ENCODE results near the gene HPF1.
"Not testable (repeated sequence)": the region's sequence is repeated elsewhere in the genome, so short reads cannot be mapped to it uniquely, and the experiment has no call there.

Gene HPF1

GRCh38 chr4:169744601-169745000 is 13.1 kb downstream of the HPF1 start:
- no peaks in the 10 kb centered on the region for H3K27me3 ChIP-seq (ENCODE audit: control insufficient read depth in 1 of 2, insufficient read depth in 1 of 2, low read length in 2 of 2)

GRCh38 chr4:169741569-169741968 is 16.2 kb downstream of the HPF1 start:
- peak overlapping the region in 1 of 2 experiments; percentile 59 for H3K23ac ChIP-seq (ENCODE audit: low read length in 2 of 2)
- H3K9ac ChIP-seq (ENCODE audit: low read length), result no peak overlapping the region
- H3K14ac ChIP-seq (ENCODE audit: low read length in 2 of 2), result no peak overlapping the region
- no peak overlapping the region for H3K4ac ChIP-seq (ENCODE audit: low read depth in 1 of 2, low read length in 2 of 2)
- H3K27ac ChIP-seq (ENCODE audit: low read length, poor library complexity, severe bottlenecking), result no peak overlapping the region
- WGBS, result no CpG with 5 or more reads among the region's 2 CpGs
- no peak overlapping the region for H2AK5ac ChIP-seq (ENCODE audit: low read length, severe bottlenecking)
- no peak overlapping the region for H4K8ac ChIP-seq (ENCODE audit: low read length)
- H2BK120ac ChIP-seq (ENCODE audit: low read depth, low read length), result no peak overlapping the region
- DNase-seq, result peak; percentile 14
- peaks cover 5 to 43% of the 10 kb centered on the region in 2 experiments for H3K36me3 ChIP-seq (ENCODE audit: control insufficient read depth in 1 of 2, insufficient read depth in 2 of 2, low read depth in 1 of 2, low read length in 2 of 2)
- no peak overlapping the region for H2AFZ ChIP-seq (ENCODE audit: low read depth, low read length)
- H3K18ac ChIP-seq (ENCODE audit: low read depth in 1 of 2, low read length in 2 of 2), result no peak overlapping the region
- no peak overlapping the region for H2BK15ac ChIP-seq (ENCODE audit: low read depth, poor library complexity, severe bottlenecking)
- no peak overlapping the region for H3K4me3 ChIP-seq (ENCODE audit: insufficient read depth in 1 of 2, low read depth in 1 of 2, low read length in 2 of 2)
- no peak overlapping the region for H2BK5ac ChIP-seq (ENCODE audit: low read depth, low read length, poor library complexity, severe bottlenecking)
- H3K4me1 ChIP-seq (ENCODE audit: control insufficient read depth, insufficient read depth, low read depth, low read length), result peaks cover 6% of the 10 kb centered on the region
- H3K27me3 ChIP-seq (ENCODE audit: control insufficient read depth in 1 of 2, insufficient read depth in 1 of 2, low read length in 2 of 2), result no peaks in the 10 kb centered on the region
- H3K9me3 ChIP-seq (ENCODE audit: control insufficient read depth, low read length), result no peaks in the 10 kb centered on the region
- H3K4me2 ChIP-seq (ENCODE audit: low read length, poor library complexity, severe bottlenecking), result no peak overlapping the region
- H3K79me1 ChIP-seq (replicated peaks; ENCODE audit: low read length, poor library complexity, severe bottlenecking), result peaks cover 9% of the 10 kb centered on the region
- no peak overlapping the region for H2BK12ac ChIP-seq (ENCODE audit: low read length in 2 of 2)
- no peak overlapping the region for H4K91ac ChIP-seq (ENCODE audit: low read length)

More at GRCh38 chr4:169744601-169745000, 13.1 kb downstream of the HPF1 start:
- no peak for DNase-seq
- Histone ChIP-seq H2BK12ac (ENCODE audit: low read length in 2 of 2) (no peak overlapping the region), H2BK120ac (ENCODE audit: low read depth, low read length) (no peak overlapping the region), H3K27ac (ENCODE audit: low read length, poor library complexity, severe bottlenecking) (no peak overlapping the region), H3K9ac (ENCODE audit: low read length) (no peak overlapping the region), H4K91ac (ENCODE audit: low read length) (no peak overlapping the region), H2AK5ac (ENCODE audit: low read length, severe bottlenecking) (no peak overlapping the region), H3K36me3 (ENCODE audit: control insufficient read depth in 1 of 2, insufficient read depth in 2 of 2, low read depth in 1 of 2, low read length in 2 of 2) (peaks cover 14 to 44% of the 10 kb centered on the region in 2 experiments), H3K4me3 (ENCODE audit: insufficient read depth in 1 of 2, low read depth in 1 of 2, low read length in 2 of 2) (no peak overlapping the region), H3K4ac (ENCODE audit: low read depth in 1 of 2, low read length in 2 of 2) (no peak overlapping the region), H3K23ac (ENCODE audit: low read length in 2 of 2) (no peak overlapping the region), H4K8ac (ENCODE audit: low read length) (no peak overlapping the region), H2BK5ac (ENCODE audit: low read depth, low read length, poor library complexity, severe bottlenecking) (no peak overlapping the region), H3K4me1 (ENCODE audit: control insufficient read depth, insufficient read depth, low read depth, low read length) (peaks cover 6% of the 10 kb centered on the region), H2BK15ac (ENCODE audit: low read depth, poor library complexity, severe bottlenecking) (no peak overlapping the region), H3K79me1 (replicated peaks; ENCODE audit: low read length, poor library complexity, severe bottlenecking) (peaks cover 13% of the 10 kb centered on the region), H3K14ac (ENCODE audit: low read length in 2 of 2) (no peak overlapping the region), H2AFZ (ENCODE audit: low read depth, low read length) (no peak overlapping the region), H3K4me2 (ENCODE audit: low read length, poor library complexity, severe bottlenecking) (no peak overlapping the region), H3K9me3 (ENCODE audit: control insufficient read depth, low read length) (no peaks in the 10 kb centered on the region), H3K18ac (ENCODE audit: low read depth in 1 of 2, low read length in 2 of 2) (no peak overlapping the region)
- WGBS, result no CpG with 5 or more reads among the region's 1 CpG

- H3K23ac ChIP-seq (ENCODE audit: low read length in 2 of 2); H4K91ac ChIP-seq (ENCODE audit: low read length); H3K9me3 ChIP-seq (ENCODE audit: control insufficient read depth, low read length): not testable (repeated sequence)
Measured at GRCh38 chr4:169738604-169739003, 19.1 kb downstream of the HPF1 start.

GRCh38 chr4:169730564-169730963 is 27.2 kb downstream of the HPF1 start:
- H3K4me1 ChIP-seq (ENCODE audit: control insufficient read depth, insufficient read depth, low read depth, low read length), result peaks cover 3% of the 10 kb centered on the region
- no peak overlapping the region for H2AK5ac ChIP-seq (ENCODE audit: low read length, severe bottlenecking)
- no peak overlapping the region for H2BK120ac ChIP-seq (ENCODE audit: low read depth, low read length)
- DNase-seq, result no peak
- H3K18ac ChIP-seq (ENCODE audit: low read depth in 1 of 2, low read length in 2 of 2), result no peak overlapping the region
- H3K4ac ChIP-seq (ENCODE audit: low read depth in 1 of 2, low read length in 2 of 2), result no peak overlapping the region
- H3K4me3 ChIP-seq (ENCODE audit: insufficient read depth in 1 of 2, low read depth in 1 of 2, low read length in 2 of 2), result no peak overlapping the region
- no peaks in the 10 kb centered on the region for H3K27me3 ChIP-seq (ENCODE audit: control insufficient read depth in 1 of 2, insufficient read depth in 1 of 2, low read length in 2 of 2)
- H2BK5ac ChIP-seq (ENCODE audit: low read depth, low read length, poor library complexity, severe bottlenecking), result no peak overlapping the region
- H4K91ac ChIP-seq (ENCODE audit: low read length), result no peak overlapping the region
- no peak overlapping the region for H4K8ac ChIP-seq (ENCODE audit: low read length)
- H3K9me3 ChIP-seq (ENCODE audit: control insufficient read depth, low read length), result no peaks in the 10 kb centered on the region
- H3K23ac ChIP-seq (ENCODE audit: low read length in 2 of 2), result no peak overlapping the region
- no peak overlapping the region for H3K4me2 ChIP-seq (ENCODE audit: low read length, poor library complexity, severe bottlenecking)
- H3K27ac ChIP-seq (ENCODE audit: low read length, poor library complexity, severe bottlenecking), result no peak overlapping the region
- H2BK12ac ChIP-seq (ENCODE audit: low read length in 2 of 2), result no peak overlapping the region
- H3K36me3 ChIP-seq (ENCODE audit: control insufficient read depth in 1 of 2, insufficient read depth in 2 of 2, low read depth in 1 of 2, low read length in 2 of 2), result peaks cover 5 to 55% of the 10 kb centered on the region in 2 experiments
- no peaks in the 10 kb centered on the region for H3K79me1 ChIP-seq (replicated peaks; ENCODE audit: low read length, poor library complexity, severe bottlenecking)
- H2BK15ac ChIP-seq (ENCODE audit: low read depth, poor library complexity, severe bottlenecking), result no peak overlapping the region
- no peak overlapping the region for H3K9ac ChIP-seq (ENCODE audit: low read length)
- H3K14ac ChIP-seq (ENCODE audit: low read length in 2 of 2), result no peak overlapping the region
- 98% methylated on average over 5 of the region's 5 CpGs for WGBS
- H2AFZ ChIP-seq (ENCODE audit: low read depth, low read length), result no peak overlapping the region

More at GRCh38 chr4:169738604-169739003, 19.1 kb downstream of the HPF1 start:
- H3K9ac ChIP-seq (ENCODE audit: low read length); H2AFZ ChIP-seq (ENCODE audit: low read depth, low read length); H3K27ac ChIP-seq (ENCODE audit: low read length, poor library complexity, severe bottlenecking); H3K79me1 ChIP-seq (replicated peaks; ENCODE audit: low read length, poor library complexity, severe bottlenecking); H2BK12ac ChIP-seq (ENCODE audit: low read length in 2 of 2); H2BK5ac ChIP-seq (ENCODE audit: low read depth, low read length, poor library complexity, severe bottlenecking); H3K27me3 ChIP-seq (ENCODE audit: control insufficient read depth in 1 of 2, insufficient read depth in 1 of 2, low read length in 2 of 2); DNase-seq; H2AK5ac ChIP-seq (ENCODE audit: low read length, severe bottlenecking); H4K8ac ChIP-seq (ENCODE audit: low read length); H2BK120ac ChIP-seq (ENCODE audit: low read depth, low read length); H3K4ac ChIP-seq (ENCODE audit: low read depth in 1 of 2, low read length in 2 of 2); H2BK15ac ChIP-seq (ENCODE audit: low read depth, poor library complexity, severe bottlenecking); H3K4me1 ChIP-seq (ENCODE audit: control insufficient read depth, insufficient read depth, low read depth, low read length); H3K14ac ChIP-seq (ENCODE audit: low read length in 2 of 2); H3K4me3 ChIP-seq (ENCODE audit: insufficient read depth in 1 of 2, low read depth in 1 of 2, low read length in 2 of 2); H3K18ac ChIP-seq (ENCODE audit: low read depth in 1 of 2, low read length in 2 of 2); H3K4me2 ChIP-seq (ENCODE audit: low read length, poor library complexity, severe bottlenecking): not testable (repeated sequence)
- H3K36me3 ChIP-seq (ENCODE audit: control insufficient read depth in 1 of 2, insufficient read depth in 2 of 2, low read depth in 1 of 2, low read length in 2 of 2), result peaks cover 5 to 63% of the 10 kb centered on the region in 2 experiments

Data from mesenchymal stem cell (in vitro differentiated cells and primary cell).